HG02678 (cell line): ENCODE data around the gene SHISA6.

Source experiments
- ATAC-seq: cut with Tn5 transposase; IDR thresholded peaks from one replicate; pipeline ENCODE4 v1.9.1; 2021; ENCODE audit warnings: mild to moderate bottlenecking, moderate library complexity; ENCODE audit not compliant: unreplicated experiment

SHISA6 gene

GRCh38 chr17:11564589-11565380 is 323.8 kb downstream of the SHISA6 start:
- ATAC-seq, result no peak

DNA sequence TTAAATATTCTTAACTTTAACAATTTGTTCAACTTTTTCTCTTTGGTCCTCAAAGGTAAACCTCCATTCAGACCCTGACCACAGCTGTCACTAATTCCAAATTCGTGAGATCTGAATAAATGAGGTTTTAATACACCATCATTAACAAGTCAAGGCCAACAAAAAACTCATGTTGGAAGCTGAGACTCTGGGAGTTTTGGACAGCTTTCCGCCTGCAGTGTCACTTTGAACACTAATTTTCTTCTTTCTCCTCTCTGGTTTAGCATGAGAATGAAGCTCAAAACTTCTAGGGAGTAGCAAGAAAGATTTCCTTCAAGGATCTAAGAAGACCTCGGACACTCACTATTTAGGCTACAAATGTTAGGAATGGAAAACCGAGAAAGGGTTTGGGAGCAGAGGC is 324.6 kb downstream of the SHISA6 start:
- no peak for ATAC-seq

DNA sequence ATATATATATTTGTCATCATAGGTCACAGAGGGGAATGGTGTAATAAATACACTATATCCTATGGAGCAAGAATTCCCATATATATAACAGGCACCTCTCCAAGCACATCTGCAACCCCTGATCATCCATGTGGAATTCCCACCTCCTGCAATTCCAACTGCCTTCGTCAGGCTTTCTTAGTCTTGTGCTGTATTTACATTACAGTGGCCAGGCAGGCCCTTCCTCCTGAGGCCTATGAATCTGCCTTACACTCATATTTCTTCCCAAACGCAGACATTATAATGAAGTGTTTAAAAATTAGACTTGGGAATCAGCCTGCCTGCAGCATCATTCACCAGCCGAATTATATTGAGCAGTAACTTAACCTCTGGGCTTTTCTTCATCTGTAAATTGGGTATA is 338.0 kb downstream of the SHISA6 start:
- ATAC-seq, result no peak

GRCh38 chr17:11580677-11581076 is 339.7 kb downstream of the SHISA6 start:
- ATAC-seq, result no peak

DNA sequence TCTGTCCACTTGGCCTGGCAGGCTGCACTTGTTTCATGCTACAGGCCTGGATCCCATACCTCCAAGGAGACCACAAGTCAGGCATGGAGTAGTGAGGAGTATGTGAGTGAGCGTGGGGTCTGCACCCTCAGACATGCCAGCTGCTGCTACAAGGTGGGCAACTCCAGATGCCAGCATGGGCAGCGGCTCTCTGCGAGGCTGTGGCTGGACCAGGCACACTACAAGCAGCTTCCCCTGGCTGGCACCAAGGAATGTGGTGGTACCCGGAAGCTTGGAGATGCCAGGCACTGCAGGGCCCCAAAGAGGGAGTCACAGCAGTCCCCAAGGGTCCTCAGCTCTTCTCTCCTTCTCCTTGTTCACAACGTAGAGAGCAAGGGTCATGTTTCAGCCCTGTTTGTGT is 341.2 kb downstream of the SHISA6 start:
- ATAC-seq, result no peak

DNA sequence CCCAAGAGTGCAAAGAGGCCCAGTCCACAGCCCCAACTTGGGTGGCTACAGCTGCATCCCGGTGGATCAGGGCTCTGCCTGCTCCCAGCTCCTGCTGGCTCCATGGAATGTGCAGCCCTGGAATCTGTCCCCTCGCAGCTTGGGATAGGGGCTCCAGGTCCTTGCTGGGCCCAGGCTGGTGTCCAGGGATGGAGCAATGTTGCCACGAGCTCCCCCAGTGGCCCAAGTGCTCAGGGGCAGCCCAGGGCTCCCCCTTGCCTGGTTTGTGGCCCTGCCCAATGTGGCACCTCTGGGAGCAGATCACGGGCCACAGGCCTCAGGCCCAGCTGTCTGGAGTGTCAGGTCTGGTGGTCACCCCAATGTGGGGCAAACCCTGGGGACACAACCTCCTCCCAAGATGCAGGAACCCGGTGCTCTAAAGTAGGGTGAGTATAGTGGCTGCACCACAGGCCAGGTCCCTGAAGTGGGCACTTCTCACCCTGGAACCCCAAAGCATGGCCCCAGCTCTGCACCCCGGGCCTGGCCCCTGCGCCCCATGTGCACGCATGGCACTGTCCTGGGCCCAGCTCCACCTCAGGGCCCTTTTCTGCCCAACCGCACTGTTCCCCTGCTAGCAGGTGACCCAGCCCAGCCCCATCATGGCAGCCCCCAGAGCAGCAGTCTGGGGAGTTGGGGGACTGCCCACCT is 342.4 kb downstream of the SHISA6 start:
- ATAC-seq, result no peak

DNA sequence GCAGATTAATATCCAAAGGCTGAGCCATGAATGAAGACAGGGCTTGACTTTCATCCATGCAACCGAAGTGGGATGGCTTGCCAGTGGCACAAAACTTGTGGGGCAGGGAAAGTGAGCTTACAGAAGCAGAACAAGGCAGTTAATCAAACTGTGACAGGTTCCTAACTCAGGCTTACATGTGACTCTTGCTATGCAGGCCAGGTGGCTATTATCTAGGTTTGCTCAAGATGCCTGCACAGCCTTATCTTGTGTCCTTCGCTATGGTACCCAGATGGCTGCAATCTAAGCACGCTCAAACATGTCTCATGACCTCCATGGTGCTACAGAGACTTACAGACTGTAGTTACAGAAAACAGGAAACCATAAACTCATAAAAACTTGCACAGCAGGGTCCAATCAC is 348.7 kb downstream of the SHISA6 start:
- ATAC-seq, result no peak

DNA sequence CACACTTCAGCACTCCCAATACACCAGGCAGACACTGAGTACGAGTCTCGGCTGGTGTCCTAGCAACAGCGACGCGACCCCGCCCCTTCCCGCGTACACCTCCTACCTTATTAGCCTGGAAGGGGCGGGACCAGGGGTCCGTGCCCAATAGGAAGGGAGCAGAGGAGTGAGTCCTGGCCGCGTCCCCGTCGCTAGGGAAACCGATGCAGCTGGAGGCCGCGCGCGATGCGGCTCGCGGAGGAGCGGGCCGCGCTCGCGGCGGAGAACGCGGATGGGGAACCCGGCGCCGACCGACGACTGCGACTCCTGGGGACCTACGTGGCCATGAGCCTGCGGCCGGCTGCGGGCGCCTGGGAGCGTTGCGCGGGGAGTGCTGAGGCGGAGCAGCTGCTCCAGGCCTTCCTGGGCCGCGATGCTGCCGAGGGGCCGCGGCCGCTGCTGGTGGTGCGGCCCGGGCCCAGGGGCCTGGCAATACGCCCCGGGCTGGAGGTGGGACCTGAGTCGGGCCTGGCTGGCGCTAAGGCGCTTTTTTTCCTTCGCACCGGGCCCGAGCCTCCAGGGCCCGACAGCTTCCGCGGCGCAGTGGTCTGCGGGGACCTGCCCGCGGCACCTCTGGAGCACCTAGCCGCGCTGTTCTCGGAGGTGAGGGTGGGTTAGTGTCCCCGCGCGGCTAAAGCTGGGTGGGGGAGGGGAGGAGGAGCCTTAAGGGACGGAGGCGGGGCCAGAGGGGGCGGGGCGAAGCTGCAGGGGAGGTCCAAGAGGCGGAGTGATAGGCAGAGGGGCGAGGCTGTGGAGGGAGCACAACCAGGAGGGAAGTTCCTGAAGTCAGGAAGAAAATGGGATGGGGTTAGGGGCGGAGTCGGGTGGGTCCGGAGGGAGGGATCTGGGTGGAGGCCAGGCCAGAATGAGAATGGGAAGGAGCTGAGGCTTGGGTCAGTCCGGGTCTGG is 357.5 kb downstream of the SHISA6 start, which contains the start of gene DNAH9:
Gene DNAH9 (plus strand): TSS at position 197 of the 948 bp plus-strand sequence. CDS start 29 bp downstream, at position 226.
- ATAC-seq, result no peak

DNA sequence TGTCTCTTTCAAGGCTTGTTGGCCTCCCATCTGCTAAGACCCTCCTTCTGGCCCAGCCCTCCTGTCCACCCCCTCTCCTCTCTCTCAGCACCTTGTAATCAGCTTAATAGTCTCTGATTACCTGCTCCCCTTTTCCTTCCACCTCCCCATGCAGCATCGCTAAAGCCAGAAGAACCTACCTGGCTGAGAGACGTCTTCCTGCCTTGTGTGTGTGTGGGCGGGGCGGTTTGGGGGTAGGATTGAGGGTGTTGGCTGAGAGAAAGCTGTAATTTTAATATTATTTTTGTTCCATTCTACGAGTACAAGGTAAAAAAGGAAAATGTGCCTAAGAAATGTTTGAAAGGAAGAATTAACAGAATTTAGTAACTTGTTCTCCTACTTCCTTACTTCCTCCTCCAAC is 360.6 kb downstream of the SHISA6 start:
- ATAC-seq, result no peak

GRCh38 chr17:11608396-11608795 is 367.4 kb downstream of the SHISA6 start:
- no peak for ATAC-seq

DNA sequence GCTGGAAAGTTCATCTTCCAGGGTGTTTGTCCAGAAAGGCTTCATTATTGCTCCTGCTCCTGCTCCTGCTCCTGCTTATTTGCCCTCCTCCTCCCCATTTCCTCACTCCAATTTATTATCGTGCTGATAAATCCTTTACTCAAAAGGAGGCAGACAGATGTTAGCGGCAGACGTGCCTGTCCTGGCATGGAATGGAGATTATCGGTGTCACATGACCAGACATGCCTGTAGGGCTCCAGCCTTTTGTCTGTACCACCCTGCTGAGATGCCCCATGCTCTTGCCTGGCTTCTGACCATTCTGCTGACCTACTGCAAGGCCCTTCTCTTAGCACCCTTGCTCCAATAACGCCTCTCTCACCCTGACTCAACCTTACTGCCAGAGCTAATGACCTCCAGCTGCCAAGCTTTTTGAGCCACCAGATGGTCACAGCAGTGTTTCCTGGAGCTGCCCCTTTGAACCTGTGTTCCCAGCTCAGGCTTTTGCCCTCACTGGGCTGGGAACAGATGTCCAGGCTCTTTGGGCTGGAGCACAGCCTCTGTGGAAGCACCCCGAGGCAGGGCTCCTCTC is 370.1 kb downstream of the SHISA6 start:
- ATAC-seq, result no peak

DNA sequence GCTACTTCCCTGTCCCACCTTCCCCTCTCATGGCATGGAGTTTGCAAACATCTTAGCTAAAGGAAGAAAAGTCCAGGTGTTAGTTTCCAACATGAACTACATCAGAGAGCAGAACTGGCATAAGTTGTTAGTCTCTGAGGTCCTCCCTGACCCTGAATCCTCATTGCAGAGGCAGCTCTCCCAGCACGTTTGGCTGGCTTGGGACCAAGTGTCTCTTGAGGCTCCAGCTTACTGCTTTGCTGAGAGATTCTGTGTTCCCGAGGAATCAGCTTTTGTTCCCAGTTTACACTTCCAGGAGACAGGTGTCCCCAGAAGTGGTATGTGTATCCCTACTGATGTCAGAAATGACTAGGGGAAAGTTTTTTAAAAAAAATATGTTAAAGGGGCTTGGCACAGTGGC is 371.9 kb downstream of the SHISA6 start:
- no peak for ATAC-seq
